ENCODE data around the gene LRRC53. TPM values are rescaled to one million over a fixed set of nuclear protein-coding genes. Genes with fewer than 3 reads are reported as not detected.

LRRC53 gene
- total RNA-seq, 1 experiment from 2014 or later = not detected

- no peak for DNase-seq (ENCODE audit: low read depth)
Observed at GRCh38 chr1:74498901-74499300, 13.5 kb downstream of the LRRC53 start.

GRCh38 chr1:74496669-74497068 is 15.7 kb downstream of the LRRC53 start:
- no peak for DNase-seq (ENCODE audit: low read depth)

- DNase-seq (ENCODE audit: low read depth) = no peak
Observed at GRCh38 chr1:74486036-74486435, 26.4 kb downstream of the LRRC53 start.

GRCh38 chr1:74485622-74486021 is 26.8 kb downstream of the LRRC53 start:
- no peak for DNase-seq (ENCODE audit: low read depth)

GRCh38 chr1:74481607-74482006 is 30.8 kb downstream of the LRRC53 start:
- DNase-seq (ENCODE audit: low read depth) = no peak

GRCh38 chr1:74480068-74480467 is 32.3 kb downstream of the LRRC53 start:
- no peak for DNase-seq (ENCODE audit: low read depth)

- no peak for DNase-seq (ENCODE audit: low read depth)
Observed at GRCh38 chr1:74478979-74479378, 33.4 kb downstream of the LRRC53 start.

GRCh38 chr1:74474585-74474984 is 37.8 kb downstream of the LRRC53 start:
- DNase-seq (ENCODE audit: low read depth) = no peak

- DNase-seq (ENCODE audit: low read depth) = no peak
Observed at GRCh38 chr1:74471470-74471869, 40.9 kb downstream of the LRRC53 start.

GRCh38 chr1:74470936-74471335 is 41.5 kb downstream of the LRRC53 start:
- no peak for DNase-seq (ENCODE audit: low read depth)

DNA sequence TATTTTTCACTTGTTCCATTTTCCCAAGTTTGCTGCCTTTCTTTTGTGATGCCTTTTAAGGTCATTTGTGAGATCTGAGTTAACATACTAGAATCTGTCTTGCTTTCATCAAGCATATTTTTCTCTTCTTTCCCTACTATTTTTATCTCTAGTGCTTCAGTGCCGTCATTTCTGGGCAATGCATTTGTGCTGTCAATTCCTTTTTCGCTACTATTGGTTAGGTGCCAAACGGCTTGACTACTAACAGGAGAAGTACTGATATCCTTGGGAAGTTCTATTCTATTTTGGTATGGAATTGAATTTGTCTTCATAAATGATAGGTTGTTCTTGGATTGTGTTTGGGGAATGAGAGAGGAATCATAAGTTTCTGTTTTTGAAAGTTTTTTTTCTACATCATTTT is 42.2 kb downstream of the LRRC53 start:
- no peak for DNase-seq (ENCODE audit: low read depth)

GRCh38 chr1:74468982-74469603 is 43.3 kb downstream of the LRRC53 start:
- no peak for DNase-seq (ENCODE audit: low read depth)

DNA sequence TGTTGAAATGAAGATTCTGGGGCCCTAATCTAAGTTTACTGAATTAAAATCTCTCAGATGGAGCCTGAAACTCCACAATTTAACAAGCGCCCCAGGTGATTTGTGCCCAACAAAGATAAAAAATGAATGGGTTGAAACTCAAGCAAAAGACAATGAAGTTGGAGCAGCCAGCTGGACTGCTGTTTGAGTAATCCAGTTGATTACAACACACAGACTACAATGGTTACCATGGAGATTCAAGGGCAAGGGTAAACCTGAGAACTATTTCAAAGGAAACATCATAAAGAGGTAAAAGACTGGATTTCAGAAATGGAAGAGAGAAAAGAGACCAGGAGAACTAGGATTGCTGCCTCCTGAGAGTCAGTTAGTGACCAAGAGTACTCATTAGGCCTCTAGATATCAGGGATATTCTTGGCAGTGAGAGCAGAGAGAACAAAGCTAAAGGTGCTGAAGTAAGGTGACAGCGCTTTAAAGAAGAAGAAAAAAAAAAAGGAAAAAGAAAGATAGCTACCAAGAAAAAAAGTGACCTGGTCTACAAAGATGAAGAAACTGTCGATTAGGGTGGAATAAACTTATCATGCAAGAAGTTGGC is 44.5 kb downstream of the LRRC53 start:
- DNase-seq (ENCODE audit: low read depth) = no peak

- DNase-seq (ENCODE audit: low read depth) = no peak
Observed at GRCh38 chr1:74465193-74465681, 47.2 kb downstream of the LRRC53 start.

GRCh38 chr1:74464037-74464436 is 48.4 kb downstream of the LRRC53 start:
- no peak for DNase-seq (ENCODE audit: low read depth)

GRCh38 chr1:74463333-74463988 is 49.0 kb downstream of the LRRC53 start:
- no peak for DNase-seq (ENCODE audit: low read depth)

- no peak for DNase-seq (ENCODE audit: low read depth)
Observed at GRCh38 chr1:74457253-74457652, 55.2 kb downstream of the LRRC53 start.

DNA sequence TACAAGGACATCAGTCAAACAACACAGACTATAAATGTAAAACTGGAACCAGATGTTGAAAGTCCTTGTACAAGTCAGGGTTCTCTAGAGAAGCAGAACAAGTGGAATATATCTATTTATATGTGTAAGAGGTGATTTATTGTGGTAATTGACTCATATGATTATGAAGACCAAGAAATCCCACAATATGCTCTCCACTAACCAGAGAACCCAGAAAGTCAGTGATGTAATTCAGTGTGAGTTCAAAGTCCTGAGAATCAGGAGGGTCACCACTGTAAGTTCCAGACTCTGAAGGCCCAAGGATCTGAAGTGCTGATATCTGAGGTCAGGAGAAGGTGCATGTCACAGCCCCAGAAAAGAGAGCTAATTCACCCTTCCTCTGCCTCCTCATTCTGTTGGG is 57.0 kb downstream of the LRRC53 start:
- no peak for DNase-seq (ENCODE audit: low read depth)

DNA sequence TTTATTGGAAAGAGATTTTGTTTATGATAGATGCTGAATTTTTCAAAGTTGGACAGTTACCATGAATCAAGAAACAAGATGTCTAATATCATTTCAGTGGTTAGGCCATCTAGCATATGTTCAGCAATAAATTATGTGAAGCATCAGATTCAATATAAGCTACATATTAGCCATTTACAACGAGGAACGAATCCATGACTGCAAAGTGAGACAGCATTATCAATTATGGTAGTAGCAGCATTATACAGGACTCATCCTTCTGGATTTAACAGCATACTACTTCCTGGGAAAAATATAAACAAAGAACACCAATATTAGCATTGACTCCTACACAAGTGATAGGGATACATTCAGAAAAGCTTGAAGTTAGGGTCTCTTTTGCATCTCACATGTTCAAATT is 59.1 kb downstream of the LRRC53 start:
- no peak for DNase-seq (ENCODE audit: low read depth)

DNA sequence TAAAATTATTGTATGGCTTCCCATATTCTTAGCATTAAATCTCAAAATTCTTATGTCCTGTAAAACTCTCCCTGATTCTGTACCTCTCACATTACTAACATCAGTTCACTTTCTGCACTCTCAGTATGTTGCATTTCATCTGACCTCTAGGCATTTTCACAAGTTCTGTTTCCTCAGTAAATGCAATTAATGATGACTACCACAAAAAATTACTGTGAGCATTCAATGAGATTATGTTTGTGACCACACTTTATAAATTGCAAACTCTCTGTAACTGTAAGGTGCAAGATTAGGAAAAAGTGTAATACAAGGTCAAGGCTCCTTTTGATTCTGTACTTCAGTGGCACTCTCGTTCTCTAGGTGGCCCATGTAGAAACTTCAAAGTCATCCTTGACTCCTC is 60.4 kb downstream of the LRRC53 start:
- DNase-seq (ENCODE audit: low read depth) = no peak

- DNase-seq (ENCODE audit: low read depth) = no peak
Observed at GRCh38 chr1:74437035-74437434, 75.4 kb downstream of the LRRC53 start.

GRCh38 chr1:74436078-74436477 is 76.3 kb downstream of the LRRC53 start:
- no peak for DNase-seq (ENCODE audit: low read depth)

GRCh38 chr1:74434321-74434720 is 78.1 kb downstream of the LRRC53 start:
- DNase-seq (ENCODE audit: low read depth) = no peak
